Psoas muscle (tissue), 8 donors: Measurements from ENCODE around the gene CHCHD6. TPM values are rescaled to one million over a fixed set of nuclear protein-coding genes. Genes with fewer than 3 reads are reported as not detected.

Experiments
- ATAC-seq, 4 donors: fragments of 200-7000 bp; cut with Tn5 transposase; one replicate each; pipeline ENCODE4 v1.9.1; 2020; ENCODE audit warnings: moderate library complexity in 3 of 4, mild to moderate bottlenecking in 2 of 4
- DNase-seq, 2 donors: peaks; one replicate each; pipeline ENCODE4 v3.0.0-alpha.2; 2020
- H3K27ac ChIP-seq: fragments of 200-600 bp; one replicate; pipeline ENCODE4 v1.8.0; 2022
- H3K27me3 ChIP-seq, 3 donors: fragments of 200-600 bp in 1 of 3; one replicate each; pipeline versions ENCODE4 v1.6.1 to v1.8.0; 2013 to 2022; ENCODE audit warnings: low read length in 2 of 3, mild to moderate bottlenecking in 2 of 3, moderate library complexity in 1 of 3; ENCODE audit not compliant: insufficient read depth in 3 of 3
- H3K36me3 ChIP-seq, 2 donors: fragments of 200-600 bp in 1 of 2; one replicate each; pipeline versions ENCODE4 v1.6.1 to v1.8.0; 2013 to 2022; ENCODE audit warnings: low read depth in 1 of 2, mild to moderate bottlenecking in 1 of 2, moderate library complexity in 1 of 2; ENCODE audit not compliant: insufficient read depth in 1 of 2
- H3K4me1 ChIP-seq: fragments of 200-600 bp; one replicate; pipeline ENCODE4 v1.8.0; 2022
- H3K4me3 ChIP-seq: fragments of 200-600 bp; one replicate; pipeline ENCODE4 v1.8.0; 2022; ENCODE audit warnings: mild to moderate bottlenecking
- H3K9me3 ChIP-seq: fragments of 200-600 bp; one replicate; pipeline ENCODE4 v1.8.0; 2022
- CTCF ChIP-seq: fragments of 200-600 bp; IDR thresholded peaks from one replicate; pipeline ENCODE4 v1.8.0; 2022; ENCODE audit warnings: antibody characterized with exemption
- WGBS, 3 donors: extraction: QIAGEN DNeasy Blood & Tissue Kit; methylation state at CpG; one replicate each; pipeline versions ENCODE4 v1.1.6 to v1.1.7; 2013; 5-methylcytosine and 5-hydroxymethylcytosine counted together
- intact Hi-C, 2 donors: fragments of 100-400 bp; cut with DNase I; formaldehyde crosslinking; loops; one replicate each; pipeline versions ENCODE4 v1.11.0 to v1.14.2; 2022
- polyA plus RNA-seq, 3 donors: library from polyadenylated mRNA; stranded (reverse); fragments of 200-250 nt; gene quantifications; one replicate each; pipeline ENCODE4 v1.2.3, GENCODE V29; 2013
- total RNA-seq, 4 donors: library from RNA; stranded (reverse); fragmentation: NEBNext Ultra II Directional in 2 of 4; extraction: Animal tissue kit (Norgen Biotek cat#: 25700) in 2 of 4; gene quantifications; one replicate each; pipeline versions ENCODE4 v1.2.1 to v1.2.4, GENCODE V29; 2021 to 2023
- donor health status: healthy with polysubstance abuse.
- donor health status: DM: no; HTN: no; CAD: no; lungs with moderate emphysema.
- donor health status: Bipolar disorder and iron deficiency.
- donor health status: healthy.
- donor health status: DM: yes; HTN: yes; CAD: no.
- donor health status: DM: no; HTN: no; CAD: no.
- donor health status: DM: no; HTN: no; CAD: no.
- donor health status: DM: yes; HTN: yes; CAD: no.

CHCHD6 gene
- total and polyA plus RNA-seq, 7 donors = 2.4 to 13.8 (median 3.5) TPM

- no peak overlapping the region for H3K4me3 ChIP-seq
- 83 to 88% (median 85%) methylated on average over 1 of the region's 1 CpG for WGBS, 3 donors
These were observed 56.5 kb downstream of the CHCHD6 start for GRCh38 chr3:126760541-126760940.

GRCh38 chr3:126763035-126763434 is 59.0 kb downstream of the CHCHD6 start:
- no peak overlapping the region for H3K4me3 ChIP-seq
- intact Hi-C loops = no loop called here

More at GRCh38 chr3:126760541-126760940, 56.5 kb downstream of the CHCHD6 start:
- Histone ChIP-seq H3K36me3 (no peaks in the 10 kb centered on the region), H3K27me3 (no peaks in the 10 kb centered on the region), H3K4me1 (no peaks in the 10 kb centered on the region), H3K27ac (no peak overlapping the region), H3K9me3 (no peaks in the 10 kb centered on the region)
- intact Hi-C loops = no loop called here
- no peak for DNase-seq
- TF ChIP-seq CTCF = no peak
- ATAC-seq = no peak

GRCh38 chr3:126765187-126766069 is 61.4 kb downstream of the CHCHD6 start:
- H3K36me3 ChIP-seq = no peaks in the 10 kb centered on the region
- no peak for DNase-seq
- WGBS, 3 donors = 86 to 91% (median 90%) methylated on average over 17 of the region's 17 CpGs
- H3K27me3 ChIP-seq = no peaks in the 10 kb centered on the region
- H3K27ac ChIP-seq = no peak overlapping the region
- intact Hi-C loops = no loop called here
- H3K9me3 ChIP-seq = no peaks in the 10 kb centered on the region
- no peak for ATAC-seq
- no peaks in the 10 kb centered on the region for H3K4me1 ChIP-seq
- H3K4me3 ChIP-seq = no peak overlapping the region
- no peak for TF ChIP-seq CTCF

More at GRCh38 chr3:126763035-126763434, 59.0 kb downstream of the CHCHD6 start:
- H3K9me3 ChIP-seq = no peaks in the 10 kb centered on the region
- H3K36me3 ChIP-seq = no peaks in the 10 kb centered on the region
- no peak for ATAC-seq
- H3K27me3 ChIP-seq = no peaks in the 10 kb centered on the region
- no peaks in the 10 kb centered on the region for H3K4me1 ChIP-seq
- no peak for DNase-seq
- no peak overlapping the region for H3K27ac ChIP-seq
- no peak for TF ChIP-seq CTCF

GRCh38 chr3:126766653-126767052 is 62.6 kb downstream of the CHCHD6 start:
- no peak for ATAC-seq
- Histone ChIP-seq H3K27ac (no peak overlapping the region), H3K27me3 (no peaks in the 10 kb centered on the region), H3K4me1 (no peaks in the 10 kb centered on the region), H3K4me3 (no peak overlapping the region), H3K9me3 (no peaks in the 10 kb centered on the region), H3K36me3 (no peaks in the 10 kb centered on the region)
- no peak for TF ChIP-seq CTCF
- DNase-seq = no peak
- WGBS, 3 donors = 97 to 99% (median 97%) methylated on average over 7 of the region's 7 CpGs
- intact Hi-C loops = no loop called here

GRCh38 chr3:126768903-126769302 is 64.9 kb downstream of the CHCHD6 start:
- Histone ChIP-seq H3K36me3 (no peaks in the 10 kb centered on the region), H3K4me3 (no peak overlapping the region), H3K27me3 (no peaks in the 10 kb centered on the region), H3K9me3 (no peaks in the 10 kb centered on the region), H3K4me1 (no peaks in the 10 kb centered on the region), H3K27ac (no peak overlapping the region)
- no peak for ATAC-seq
- no peak for TF ChIP-seq CTCF
- no peak for DNase-seq
- intact Hi-C loops = no loop called here
- WGBS, 3 donors = 94 to 96% (median 95%) methylated on average over 3 of the region's 3 CpGs
